ENCODE measurements around the gene ZNF330.

DNA sequence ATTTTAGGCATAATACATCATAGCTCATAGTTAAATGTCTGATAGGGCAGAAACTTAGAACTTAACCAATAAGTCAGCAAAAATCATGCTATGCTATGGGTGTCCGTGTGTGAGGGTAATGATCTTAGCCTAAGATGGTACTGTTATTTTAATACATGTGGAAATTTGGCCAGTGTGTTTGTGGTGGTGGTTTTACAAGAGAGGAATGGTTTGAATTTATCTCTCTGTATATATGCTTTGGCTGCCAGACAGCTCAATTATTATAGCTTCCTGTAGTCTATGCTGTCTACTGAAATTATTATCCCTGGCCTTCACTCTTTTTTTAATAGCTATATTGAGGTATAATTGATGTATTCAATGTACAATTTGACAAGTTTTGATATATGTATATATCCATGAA lies 21.3 kb downstream of the ZNF330 start:
- no peak for TF ChIP-seq POLR2A (IDR thresholded peaks at IDR 0.05)
- TF ChIP-seq, protein P1, sequence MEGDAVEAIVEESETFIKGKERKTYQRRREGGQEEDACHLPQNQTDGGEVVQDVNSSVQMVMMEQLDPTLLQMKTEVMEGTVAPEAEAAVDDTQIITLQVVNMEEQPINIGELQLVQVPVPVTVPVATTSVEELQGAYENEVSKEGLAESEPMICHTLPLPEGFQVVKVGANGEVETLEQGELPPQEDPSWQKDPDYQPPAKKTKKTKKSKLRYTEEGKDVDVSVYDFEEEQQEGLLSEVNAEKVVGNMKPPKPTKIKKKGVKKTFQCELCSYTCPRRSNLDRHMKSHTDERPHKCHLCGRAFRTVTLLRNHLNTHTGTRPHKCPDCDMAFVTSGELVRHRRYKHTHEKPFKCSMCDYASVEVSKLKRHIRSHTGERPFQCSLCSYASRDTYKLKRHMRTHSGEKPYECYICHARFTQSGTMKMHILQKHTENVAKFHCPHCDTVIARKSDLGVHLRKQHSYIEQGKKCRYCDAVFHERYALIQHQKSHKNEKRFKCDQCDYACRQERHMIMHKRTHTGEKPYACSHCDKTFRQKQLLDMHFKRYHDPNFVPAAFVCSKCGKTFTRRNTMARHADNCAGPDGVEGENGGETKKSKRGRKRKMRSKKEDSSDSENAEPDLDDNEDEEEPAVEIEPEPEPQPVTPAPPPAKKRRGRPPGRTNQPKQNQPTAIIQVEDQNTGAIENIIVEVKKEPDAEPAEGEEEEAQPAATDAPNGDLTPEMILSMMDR (IDR thresholded peaks at IDR 0.05), result no peak
- no peak for TF ChIP-seq EP300 (IDR thresholded peaks at IDR 0.05)
